GM21786 (cell line): ENCODE results near the gene ELF1.

Source experiments
- ATAC-seq: cut with Tn5 transposase; IDR thresholded peaks from one replicate; pipeline ENCODE4 v1.9.1; 2021; ENCODE audit not compliant: unreplicated experiment

The ELF1 gene

GRCh38 chr13:41019011-41019487 is at the start of gene ELF1:
Gene ELF1, minus strand, starts transcription at chr13:41019316. Its CDS starts 37,262 bp downstream, at chr13:40982054.
- ATAC-seq: peak; percentile 88

GRCh38 chr13:41065078-41065477 is 46.0 kb upstream of the ELF1 start:
- ATAC-seq: no peak

DNA sequence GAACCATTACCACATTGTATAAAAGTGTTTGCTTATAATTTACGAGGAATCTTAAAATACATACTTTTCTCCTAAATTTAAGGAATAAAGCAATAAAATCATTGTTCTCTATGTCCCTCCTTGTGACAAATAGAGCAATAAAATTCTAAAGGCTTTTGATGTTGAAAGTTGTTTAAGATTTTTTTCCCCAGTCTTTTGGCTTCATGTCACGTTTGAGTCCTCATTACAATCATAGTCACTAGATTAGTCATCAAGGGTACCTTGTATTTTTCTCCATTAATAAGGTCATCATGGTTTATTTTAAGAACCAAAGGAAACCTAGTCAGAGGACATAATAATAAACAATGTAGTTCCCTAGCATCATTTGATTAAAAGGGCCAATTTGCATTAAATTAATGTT is 45.4 kb upstream of the ELF1 start:
- no peak for ATAC-seq

DNA sequence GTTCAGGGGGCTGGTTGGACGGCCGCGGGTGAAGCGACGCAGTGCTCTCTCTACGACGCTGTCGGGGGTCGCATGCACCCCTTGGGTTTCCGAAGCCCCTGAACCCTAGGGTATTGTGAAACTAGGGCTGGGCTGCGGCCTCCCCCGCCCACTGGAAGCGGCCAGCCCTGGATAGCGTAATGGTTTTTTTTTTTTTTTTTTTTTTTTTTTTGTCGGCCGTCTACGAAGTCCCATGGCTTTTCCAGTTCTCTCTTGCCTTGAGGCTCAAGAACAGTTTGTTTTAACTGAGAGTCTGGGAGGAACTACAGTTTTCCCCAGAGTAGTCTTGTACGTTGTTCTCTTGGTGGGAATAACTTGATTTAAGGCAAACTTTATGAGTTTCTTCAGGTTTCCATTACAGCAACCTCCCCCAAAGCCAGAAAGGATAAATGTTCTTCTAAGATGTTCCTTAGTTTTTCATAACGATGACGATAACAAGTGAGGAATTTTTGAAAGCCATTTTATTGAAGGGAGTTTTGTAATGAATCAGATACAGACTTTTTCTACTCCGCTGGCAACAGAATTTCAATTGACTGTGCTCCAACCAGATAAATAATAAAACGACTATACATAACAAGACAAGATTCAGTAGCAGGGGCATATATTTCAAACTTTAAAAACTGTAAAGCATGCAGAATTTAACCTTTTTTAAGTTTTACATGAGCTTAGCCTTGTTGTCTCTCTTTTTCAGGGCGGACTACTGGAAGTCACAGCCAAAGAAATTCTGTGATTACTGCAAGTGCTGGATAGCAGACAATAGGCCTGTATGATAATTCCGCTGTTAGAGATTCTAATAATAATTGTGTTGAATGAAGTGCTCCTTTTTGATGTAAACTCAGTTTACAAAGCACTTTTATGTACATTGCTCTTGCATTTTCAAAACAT is 43.1 kb upstream of the ELF1 start:
- ATAC-seq: peak; percentile 26

- ATAC-seq: peak; percentile 75
Observed at GRCh38 chr13:41061075-41061913, 42.2 kb upstream of the ELF1 start, which contains the start of gene WBP4. Gene WBP4, plus strand, starts transcription at chr13:41061509. Its CDS starts 165 bp downstream, at chr13:41061674.

- peak; percentile 13 for ATAC-seq
Observed at GRCh38 chr13:41060724-41061074, 41.6 kb upstream of the ELF1 start.

DNA sequence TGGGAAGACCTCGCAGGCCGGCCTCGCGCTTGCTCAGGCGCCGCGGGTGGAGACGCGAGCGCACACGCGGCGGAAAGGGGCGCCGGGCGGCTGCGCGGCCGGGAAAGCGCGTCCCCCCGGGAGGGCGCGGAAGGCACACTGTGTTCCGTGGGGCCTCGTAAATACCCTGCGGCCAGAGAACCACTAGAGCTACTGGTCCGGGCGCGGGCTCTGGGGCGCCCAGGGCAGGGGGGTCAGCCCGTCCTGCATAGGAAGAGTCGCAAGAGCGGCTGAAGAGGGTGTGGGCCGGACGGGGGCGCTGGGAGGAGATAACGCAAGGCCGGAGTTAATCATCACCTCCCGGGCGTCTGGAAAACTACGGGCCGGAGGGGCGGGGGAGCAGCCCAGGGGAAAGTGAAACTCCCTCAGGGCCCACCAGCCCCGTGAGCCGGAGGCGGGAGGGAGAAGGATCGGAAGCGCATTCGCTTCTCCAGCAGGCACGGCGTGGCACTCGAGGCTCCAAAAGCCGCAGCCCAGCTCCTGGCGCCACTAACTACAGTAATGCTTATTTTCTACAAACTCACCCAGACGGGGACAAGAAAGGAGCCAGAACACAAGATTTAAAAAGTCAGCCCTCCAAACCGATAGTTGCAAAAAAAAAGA is 41.1 kb upstream of the ELF1 start:
- peak; percentile 38 for ATAC-seq

DNA sequence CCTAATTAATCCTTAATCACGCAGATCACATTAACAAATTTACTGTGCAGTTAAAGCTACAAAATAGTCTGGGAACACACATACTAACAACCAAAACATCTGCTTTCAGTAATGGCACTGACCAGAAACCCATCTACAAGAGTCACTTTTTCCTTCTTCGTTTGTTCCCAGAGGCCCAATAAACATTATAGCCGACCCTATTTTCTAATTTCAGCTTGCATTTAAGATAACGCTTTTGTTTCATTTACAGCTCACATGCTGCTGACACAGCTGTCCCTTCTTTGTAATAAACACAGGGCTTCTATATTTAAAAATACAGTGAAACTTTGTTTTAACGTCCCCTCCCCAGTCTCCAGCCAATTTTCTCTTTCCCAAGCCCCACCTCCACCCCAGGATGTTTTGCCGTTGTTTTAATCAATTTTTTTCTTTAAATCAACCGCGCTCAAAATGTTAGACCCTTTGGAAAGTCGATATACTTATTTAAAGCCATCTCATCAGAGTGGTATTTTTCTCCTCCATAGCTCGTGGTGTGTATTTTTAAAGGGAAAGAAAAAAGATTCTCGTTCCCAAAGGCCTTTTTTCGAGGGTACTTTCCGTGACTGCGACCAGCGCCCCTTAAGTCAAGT is 40.5 kb upstream of the ELF1 start:
- no peak for ATAC-seq

GRCh38 chr13:41058295-41059070 is 39.4 kb upstream of the ELF1 start:
- ATAC-seq: no peak

- no peak for ATAC-seq
Observed at GRCh38 chr13:41056826-41057711, 38.0 kb upstream of the ELF1 start.

- ATAC-seq: no peak
Observed at GRCh38 chr13:41056194-41056593, 37.1 kb upstream of the ELF1 start.

- no peak for ATAC-seq
Observed at GRCh38 chr13:41054919-41055619, 36.0 kb upstream of the ELF1 start.

- ATAC-seq: no peak
Observed at GRCh38 chr13:41054212-41054877, 35.2 kb upstream of the ELF1 start.

DNA sequence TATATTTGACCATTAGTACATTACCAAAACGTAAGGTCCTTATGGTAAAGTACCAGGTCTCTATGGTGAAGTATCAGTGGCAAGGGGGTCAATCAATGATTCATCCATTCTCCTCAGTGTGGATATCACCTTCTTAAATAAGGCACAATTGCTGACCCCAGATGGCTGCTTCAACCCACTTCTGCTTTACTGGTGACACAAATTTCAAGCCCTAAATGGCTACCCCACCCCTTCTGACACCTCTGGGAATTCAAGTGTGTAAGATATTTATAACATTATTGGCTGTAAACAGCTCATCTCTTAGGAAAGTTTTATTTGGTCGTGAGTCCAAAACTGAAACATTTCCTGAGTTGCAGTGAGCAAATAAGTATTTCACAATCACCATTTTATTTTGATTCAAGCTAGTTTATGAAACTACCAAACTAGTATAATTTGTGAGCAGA is 34.3 kb upstream of the ELF1 start:
- peak; percentile 89 for ATAC-seq

DNA sequence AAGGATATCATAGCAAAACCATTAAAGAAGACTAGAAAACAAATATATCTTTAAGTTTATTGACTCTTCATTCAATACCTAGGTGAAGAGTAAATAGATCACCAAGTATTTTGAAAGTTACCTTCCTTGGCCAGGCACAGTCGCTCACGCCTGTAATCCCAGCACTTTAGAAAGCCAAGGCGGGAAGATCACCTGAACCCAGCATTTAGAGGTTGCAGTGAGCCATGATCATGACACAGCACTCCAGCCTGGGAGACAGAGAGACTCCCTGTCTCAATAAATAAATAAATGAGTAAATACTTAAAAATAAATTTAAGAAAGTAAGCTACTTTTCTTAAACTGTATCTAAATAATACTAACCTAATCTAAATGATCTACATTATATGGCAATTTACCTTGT is 33.3 kb upstream of the ELF1 start:
- no peak for ATAC-seq

- ATAC-seq: no peak
Observed at GRCh38 chr13:41049480-41050440, 30.6 kb upstream of the ELF1 start.

DNA sequence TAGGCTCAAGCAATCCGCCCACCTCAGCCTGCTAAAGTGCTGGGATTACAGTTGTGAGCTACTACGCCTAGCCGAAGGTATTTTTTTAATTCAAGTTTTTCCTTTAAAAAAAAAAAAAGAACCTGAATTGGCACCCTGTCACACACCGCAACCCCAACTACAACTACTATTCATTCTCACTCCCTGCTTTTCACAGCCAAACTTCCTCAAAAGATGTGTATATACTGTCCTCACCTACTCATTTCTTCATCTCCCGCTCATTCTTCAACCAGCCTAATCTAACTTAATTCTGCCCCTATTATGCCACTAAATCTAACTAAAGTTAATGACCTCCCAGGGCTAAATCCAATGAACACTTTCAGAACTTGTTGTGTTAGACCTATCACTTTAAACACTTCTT is 29.5 kb upstream of the ELF1 start:
- no peak for ATAC-seq
